Measurements from ENCODE around the gene ALS2CL. TPM values are rescaled to one million over a fixed set of nuclear protein-coding genes. Genes with fewer than 3 reads are reported as not detected.

The ALS2CL gene
- total RNA-seq, 1 experiment from 2014 or later: 11.2 TPM

DNA sequence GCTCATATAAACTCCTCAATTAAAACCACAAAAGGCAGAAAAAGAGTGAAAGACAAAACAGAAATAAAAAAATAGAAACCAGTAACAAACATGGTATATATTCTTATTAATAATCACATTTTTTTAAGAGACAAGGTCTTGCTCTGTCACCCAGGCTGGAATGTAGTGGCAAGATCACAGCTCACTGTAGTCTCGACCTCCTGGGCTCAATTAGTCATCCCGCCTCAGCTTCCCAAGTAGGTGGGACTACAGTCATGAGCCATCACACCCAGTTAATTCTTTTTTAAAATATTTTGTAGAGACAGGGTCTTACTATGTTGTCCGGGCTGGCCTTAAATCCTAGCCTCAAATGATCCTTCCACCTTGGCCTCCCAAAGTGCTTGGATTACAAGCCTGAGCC, 44.0 kb downstream of the ALS2CL start:
- intact Hi-C loops (cut with micrococcal nuclease; ENCODE audit: unreplicated experiment): no loop called here
- Mint-ChIP-seq H3K27me3 (ENCODE audit: insufficient read depth, unreplicated experiment) (no peaks in the 10 kb centered on the region), H3K27ac (ENCODE audit: unreplicated experiment) (no peak overlapping the region), H3K4me3 (ENCODE audit: unreplicated experiment) (no peak overlapping the region), H3K9me3 (ENCODE audit: unreplicated experiment) (peaks cover 22% of the 10 kb centered on the region), H3K4me1 (ENCODE audit: low read depth, unreplicated experiment) (peaks cover 9% of the 10 kb centered on the region), H3K36me3 (ENCODE audit: insufficient read depth, unreplicated experiment) (no peaks in the 10 kb centered on the region)
- no peaks in the 10 kb centered on the region for H3K36me3 ChIP-seq (ENCODE audit: control insufficient read depth, insufficient read depth, low read length)
- POLR2A ChIA-PET: no interaction called here
- no peaks in the 10 kb centered on the region for H3K27me3 ChIP-seq (replicated peaks; ENCODE audit: control insufficient read depth, insufficient read depth, low read length)
- TF ChIP-seq CTCF (IDR thresholded peaks at IDR 0.05; ENCODE audit: insufficient read depth in 1 of 2, low read depth in 1 of 2, low read length in 1 of 2, severe bottlenecking in 1 of 2, unreplicated experiment in 1 of 2): no peak
- no peak for DNase-seq
- no TSS peak for BruUV-seq (replicated peaks)
- no peak overlapping the region for H3K4me3 ChIP-seq (ENCODE audit: low read depth, low read length)
- H3K9me3 ChIP-seq: no peaks in the 10 kb centered on the region
- peaks cover 6% of the 10 kb centered on the region; the same call in 1 of the 2 replicates for H3K4me1 ChIP-seq
- CTCF ChIA-PET: no interaction called here

DNA sequence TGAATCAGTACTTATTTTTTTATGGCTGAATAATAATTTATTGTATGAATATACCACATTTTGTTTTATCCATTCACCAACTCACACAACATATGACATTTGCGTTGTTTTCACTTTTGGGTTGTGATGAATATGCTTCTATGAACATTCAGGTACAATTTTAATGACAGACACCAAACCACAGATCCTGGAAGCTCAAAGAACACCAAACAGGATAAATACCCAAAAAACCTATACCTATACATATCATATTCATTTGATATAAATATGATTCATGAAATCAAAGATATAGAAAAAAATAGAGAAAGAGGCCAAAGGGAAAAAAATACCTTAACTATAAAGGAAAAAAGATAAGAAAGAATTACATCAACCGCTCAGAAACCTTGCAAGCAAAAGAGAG, 45.4 kb downstream of the ALS2CL start:
- CTCF ChIA-PET: no interaction called here
- POLR2A ChIA-PET: no interaction called here
- H3K27me3 ChIP-seq (replicated peaks; ENCODE audit: control insufficient read depth, insufficient read depth, low read length): no peaks in the 10 kb centered on the region

DNA sequence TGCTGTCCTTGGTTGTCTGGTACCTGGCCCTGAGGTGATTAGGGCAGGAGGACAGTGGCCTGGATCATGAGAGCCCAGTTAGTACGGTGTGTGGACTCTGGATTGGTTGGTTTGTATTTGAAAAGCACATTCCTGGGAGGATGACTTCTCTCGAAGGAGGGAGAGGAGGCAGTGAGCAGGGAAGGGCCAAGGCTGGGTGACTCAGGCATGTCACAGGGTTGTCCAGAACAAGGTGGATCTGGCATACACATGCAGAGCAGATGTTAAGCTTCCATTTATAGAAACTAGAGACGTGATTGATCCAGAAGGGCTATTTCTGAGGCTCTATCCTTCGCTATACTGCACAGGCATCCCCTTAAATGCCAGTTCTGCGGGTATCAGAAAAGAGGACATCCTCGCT, 46.8 kb downstream of the ALS2CL start:
- H3K4me1 Mint-ChIP-seq (ENCODE audit: low read depth, unreplicated experiment): peaks cover 9% of the 10 kb centered on the region
- H3K27ac Mint-ChIP-seq (ENCODE audit: unreplicated experiment): no peak overlapping the region
- CTCF ChIA-PET: no interaction called here
- Histone ChIP-seq H3K4me1 (peaks cover 6% of the 10 kb centered on the region; the same call in 1 of the 2 replicates), H3K36me3 (ENCODE audit: control insufficient read depth, insufficient read depth, low read length) (no peaks in the 10 kb centered on the region), H3K4me3 (ENCODE audit: low read depth, low read length) (no peak overlapping the region), H3K9me3 (no peaks in the 10 kb centered on the region), H3K27me3 (replicated peaks; ENCODE audit: control insufficient read depth, insufficient read depth, low read length) (no peaks in the 10 kb centered on the region)
- H3K9me3 Mint-ChIP-seq (ENCODE audit: unreplicated experiment): peaks cover 10% of the 10 kb centered on the region
- BruUV-seq (replicated peaks): no TSS peak
- no peaks in the 10 kb centered on the region for H3K36me3 Mint-ChIP-seq (ENCODE audit: insufficient read depth, unreplicated experiment)
- DNase-seq: no peak
- POLR2A ChIA-PET: no interaction called here
- no peaks in the 10 kb centered on the region for H3K27me3 Mint-ChIP-seq (ENCODE audit: insufficient read depth, unreplicated experiment)
- no peak for TF ChIP-seq CTCF (IDR thresholded peaks at IDR 0.05; ENCODE audit: insufficient read depth in 1 of 2, low read depth in 1 of 2, low read length in 1 of 2, severe bottlenecking in 1 of 2, unreplicated experiment in 1 of 2)
- H3K4me3 Mint-ChIP-seq (ENCODE audit: unreplicated experiment): no peak overlapping the region
- intact Hi-C loops (cut with micrococcal nuclease; ENCODE audit: unreplicated experiment): no loop called here

More for the DNA sequence above, 45.4 kb downstream of the ALS2CL start:
- TF ChIP-seq CTCF (IDR thresholded peaks at IDR 0.05; ENCODE audit: insufficient read depth in 1 of 2, low read depth in 1 of 2, low read length in 1 of 2, severe bottlenecking in 1 of 2, unreplicated experiment in 1 of 2): no peak
- peaks cover 9% of the 10 kb centered on the region for H3K4me1 Mint-ChIP-seq (ENCODE audit: low read depth, unreplicated experiment)
- BruUV-seq (replicated peaks): no TSS peak
- DNase-seq: no peak
- intact Hi-C loops (cut with micrococcal nuclease; ENCODE audit: unreplicated experiment): no loop called here
- H3K36me3 Mint-ChIP-seq (ENCODE audit: insufficient read depth, unreplicated experiment): no peaks in the 10 kb centered on the region
- Histone ChIP-seq H3K4me3 (ENCODE audit: low read depth, low read length) (no peak overlapping the region), H3K9me3 (no peaks in the 10 kb centered on the region), H3K36me3 (ENCODE audit: control insufficient read depth, insufficient read depth, low read length) (no peaks in the 10 kb centered on the region), H3K4me1 (peaks cover 6% of the 10 kb centered on the region; the same call in 1 of the 2 replicates)
- no peaks in the 10 kb centered on the region for H3K27me3 Mint-ChIP-seq (ENCODE audit: insufficient read depth, unreplicated experiment)
- H3K27ac Mint-ChIP-seq (ENCODE audit: unreplicated experiment): no peak overlapping the region
- H3K4me3 Mint-ChIP-seq (ENCODE audit: unreplicated experiment): no peak overlapping the region
- H3K9me3 Mint-ChIP-seq (ENCODE audit: unreplicated experiment): peaks cover 22% of the 10 kb centered on the region

All from Caco-2 (cell line).